Neural progenitor cell (in vitro differentiated cells): Measurements from ENCODE around the gene BACE2.

ENCODE experiments used
- CTCF ChIP-seq: fragments of 200-600 bp; sonication (generic); IDR thresholded peaks from 2 replicates; pipeline ENCODE4 v1.5.1; 2017; ENCODE audit warnings: antibody characterized with exemption, mild to moderate bottlenecking
- EZH2 ChIP-seq: fragments of 200-600 bp; sonication (generic); IDR thresholded peaks from 2 replicates; pipeline ENCODE4 v1.6.1; 2017; ENCODE audit warnings: antibody characterized with exemption, mild to moderate bottlenecking, moderate library complexity

GRCh38 chr21:41269535-41269934 lies 101.6 kb downstream of the BACE2 start:
- TF ChIP-seq CTCF (no peak), EZH2 (no peak)
